ENCODE results near the gene MAPKAPK2.
"Not testable (repeated sequence)": the region's sequence is repeated elsewhere in the genome, so short reads cannot be mapped to it uniquely, and the experiment has no call there.

MAPKAPK2 gene

DNA sequence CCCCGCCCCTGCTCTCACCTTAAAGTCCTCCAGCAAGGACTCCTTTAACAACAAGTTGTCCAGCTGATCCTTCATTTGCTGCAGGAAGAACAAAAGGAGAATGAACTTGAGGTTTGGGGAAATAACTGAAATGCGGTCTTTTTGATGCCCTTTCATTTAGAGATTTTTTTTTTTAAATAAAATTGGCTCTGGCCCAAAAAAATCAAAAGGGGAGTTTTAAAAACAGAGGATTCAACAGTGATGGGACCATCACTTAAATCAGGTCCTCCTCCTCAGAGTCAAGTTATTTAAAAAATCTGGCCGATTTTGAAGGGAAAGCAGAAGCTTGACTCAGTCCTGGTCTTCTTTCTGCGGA is 86.6 kb downstream of the MAPKAPK2 start:
- no peak overlapping the region for H3K9ac ChIP-seq
- no peak overlapping the region for H3K4me2 ChIP-seq (ENCODE audit: low read length)
- no peaks in the 10 kb centered on the region for H3K27me3 ChIP-seq (ENCODE audit: control insufficient read depth, insufficient read depth, low read length)
- H2AFZ ChIP-seq = no peak overlapping the region
- H3K79me2 ChIP-seq = no peaks in the 10 kb centered on the region
- H3K4me1 ChIP-seq = no peaks in the 10 kb centered on the region
- no peak overlapping the region for H3K27ac ChIP-seq
- H3K9me3 ChIP-seq (ENCODE audit: control insufficient read depth, low read length) = no peaks in the 10 kb centered on the region
- H3K4me3 ChIP-seq (ENCODE audit: low read depth, low read length) = no peak overlapping the region
- TF ChIP-seq, protein P1, sequence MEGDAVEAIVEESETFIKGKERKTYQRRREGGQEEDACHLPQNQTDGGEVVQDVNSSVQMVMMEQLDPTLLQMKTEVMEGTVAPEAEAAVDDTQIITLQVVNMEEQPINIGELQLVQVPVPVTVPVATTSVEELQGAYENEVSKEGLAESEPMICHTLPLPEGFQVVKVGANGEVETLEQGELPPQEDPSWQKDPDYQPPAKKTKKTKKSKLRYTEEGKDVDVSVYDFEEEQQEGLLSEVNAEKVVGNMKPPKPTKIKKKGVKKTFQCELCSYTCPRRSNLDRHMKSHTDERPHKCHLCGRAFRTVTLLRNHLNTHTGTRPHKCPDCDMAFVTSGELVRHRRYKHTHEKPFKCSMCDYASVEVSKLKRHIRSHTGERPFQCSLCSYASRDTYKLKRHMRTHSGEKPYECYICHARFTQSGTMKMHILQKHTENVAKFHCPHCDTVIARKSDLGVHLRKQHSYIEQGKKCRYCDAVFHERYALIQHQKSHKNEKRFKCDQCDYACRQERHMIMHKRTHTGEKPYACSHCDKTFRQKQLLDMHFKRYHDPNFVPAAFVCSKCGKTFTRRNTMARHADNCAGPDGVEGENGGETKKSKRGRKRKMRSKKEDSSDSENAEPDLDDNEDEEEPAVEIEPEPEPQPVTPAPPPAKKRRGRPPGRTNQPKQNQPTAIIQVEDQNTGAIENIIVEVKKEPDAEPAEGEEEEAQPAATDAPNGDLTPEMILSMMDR (IDR thresholded peaks at IDR 0.05) = no peak
- H3K36me3 ChIP-seq (ENCODE audit: control insufficient read depth, insufficient read depth, low read length) = no peaks in the 10 kb centered on the region

GRCh38 chr1:206772243-206772937 is 87.7 kb downstream of the MAPKAPK2 start, which contains the start of gene IL10:
IL10 (minus strand) TSS chr1:206772494; CDS start chr1:206772435, 59 bp downstream.
- H3K9me3 ChIP-seq (ENCODE audit: control insufficient read depth, low read length) = no peaks in the 10 kb centered on the region
- no peaks in the 10 kb centered on the region for H3K27me3 ChIP-seq (ENCODE audit: control insufficient read depth, insufficient read depth, low read length)
- no peak within 1 kb of the TSS for H3K27ac ChIP-seq
- H3K4me2 ChIP-seq (ENCODE audit: low read length) = no peak within 1 kb of the TSS
- no peaks in the 10 kb centered on the region for H3K36me3 ChIP-seq (ENCODE audit: control insufficient read depth, insufficient read depth, low read length)
- no peak within 1 kb of the TSS for H2AFZ ChIP-seq
- H3K9ac ChIP-seq = no peak within 1 kb of the TSS
- H3K4me3 ChIP-seq (ENCODE audit: low read depth, low read length) = no peak within 1 kb of the TSS
- no peaks in the 10 kb centered on the region for H3K79me2 ChIP-seq
- TF ChIP-seq, protein P1 (IDR thresholded peaks at IDR 0.05) = no peak
- no peaks in the 10 kb centered on the region for H3K4me1 ChIP-seq

- no peaks in the 10 kb centered on the region for H3K9me3 ChIP-seq (ENCODE audit: control insufficient read depth, low read length)
- H3K4me3 ChIP-seq (ENCODE audit: low read depth, low read length) = no peak overlapping the region
- H3K27me3 ChIP-seq (ENCODE audit: control insufficient read depth, insufficient read depth, low read length) = no peaks in the 10 kb centered on the region
- H3K79me2 ChIP-seq = no peaks in the 10 kb centered on the region
- TF ChIP-seq, protein P1 (IDR thresholded peaks at IDR 0.05) = no peak
- H3K36me3 ChIP-seq (ENCODE audit: control insufficient read depth, insufficient read depth, low read length) = no peaks in the 10 kb centered on the region
- no peak overlapping the region for H3K27ac ChIP-seq
- no peak overlapping the region for H2AFZ ChIP-seq
- no peak overlapping the region for H3K4me2 ChIP-seq (ENCODE audit: low read length)
- no peaks in the 10 kb centered on the region for H3K4me1 ChIP-seq
- no peak overlapping the region for H3K9ac ChIP-seq
Measured at GRCh38 chr1:206774093-206774492, 89.4 kb downstream of the MAPKAPK2 start.

DNA sequence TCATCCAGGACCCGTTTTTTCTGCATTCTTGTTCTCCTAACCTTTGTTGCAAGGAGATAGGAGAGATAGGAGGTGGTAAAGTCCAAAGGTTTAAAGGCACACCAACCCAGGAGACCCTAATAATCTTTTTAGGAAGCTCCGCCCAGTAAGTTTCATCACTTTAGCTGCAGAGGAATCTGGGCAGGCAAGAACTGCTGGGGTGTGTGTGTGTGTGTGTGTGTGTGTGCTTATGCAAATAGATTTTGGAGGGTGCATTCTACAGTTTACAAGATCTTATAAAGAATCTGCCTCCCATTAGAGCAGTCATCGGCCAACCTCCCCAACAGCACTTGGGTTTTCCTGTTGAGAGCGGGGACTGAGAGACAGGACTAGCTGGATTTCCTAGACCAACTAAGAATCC is 91.5 kb downstream of the MAPKAPK2 start:
- H3K4me3 ChIP-seq (ENCODE audit: low read depth, low read length) = no peak overlapping the region
- no peak overlapping the region for H3K27ac ChIP-seq
- no peak overlapping the region for H3K4me2 ChIP-seq (ENCODE audit: low read length)
- H3K9me3 ChIP-seq (ENCODE audit: control insufficient read depth, low read length) = no peaks in the 10 kb centered on the region
- no peaks in the 10 kb centered on the region for H3K4me1 ChIP-seq
- no peak overlapping the region for H3K9ac ChIP-seq
- H2AFZ ChIP-seq = no peak overlapping the region
- H3K27me3 ChIP-seq (ENCODE audit: control insufficient read depth, insufficient read depth, low read length) = no peaks in the 10 kb centered on the region
- TF ChIP-seq, protein P1 (IDR thresholded peaks at IDR 0.05) = no peak
- H3K79me2 ChIP-seq = no peaks in the 10 kb centered on the region
- no peaks in the 10 kb centered on the region for H3K36me3 ChIP-seq (ENCODE audit: control insufficient read depth, insufficient read depth, low read length)

- H3K27ac ChIP-seq = no peak overlapping the region
- H3K36me3 ChIP-seq (ENCODE audit: control insufficient read depth, insufficient read depth, low read length) = no peaks in the 10 kb centered on the region
- TF ChIP-seq, protein P1 (IDR thresholded peaks at IDR 0.05) = no peak
- no peaks in the 10 kb centered on the region for H3K27me3 ChIP-seq (ENCODE audit: control insufficient read depth, insufficient read depth, low read length)
- H2AFZ ChIP-seq = no peak overlapping the region
- no peak overlapping the region for H3K4me2 ChIP-seq (ENCODE audit: low read length)
- no peaks in the 10 kb centered on the region for H3K79me2 ChIP-seq
- no peak overlapping the region for H3K9ac ChIP-seq
- H3K4me1 ChIP-seq = no peaks in the 10 kb centered on the region
- no peak overlapping the region for H3K4me3 ChIP-seq (ENCODE audit: low read depth, low read length)
- H3K9me3 ChIP-seq (ENCODE audit: control insufficient read depth, low read length) = no peaks in the 10 kb centered on the region
Measured at GRCh38 chr1:206778031-206778430, 93.3 kb downstream of the MAPKAPK2 start.

- not testable (repeated sequence) for H3K36me3 ChIP-seq (ENCODE audit: control insufficient read depth, insufficient read depth, low read length); H3K27ac ChIP-seq; H2AFZ ChIP-seq; H3K4me3 ChIP-seq (ENCODE audit: low read depth, low read length); H3K79me2 ChIP-seq; H3K4me2 ChIP-seq (ENCODE audit: low read length); H3K9ac ChIP-seq; H3K9me3 ChIP-seq (ENCODE audit: control insufficient read depth, low read length); H3K4me1 ChIP-seq; H3K27me3 ChIP-seq (ENCODE audit: control insufficient read depth, insufficient read depth, low read length)
Measured at GRCh38 chr1:206778911-206779310, 94.2 kb downstream of the MAPKAPK2 start.
